HEK293T (cell line): ENCODE results near the gene FAM111A.

ENCODE experiments used
- CTCF ChIA-PET: fragments of 350-600 bp; formaldehyde crosslinking; extraction: SDS; loops from one replicate; lab custom pipeline; 2021; ENCODE audit warnings: antibody characterized with exemption, inconsistent platforms; lab: Yijun Ruan, JAX
- POLR2A ChIA-PET: fragments of 350-600 bp; formaldehyde crosslinking; extraction: SDS; loops from one replicate; lab custom pipeline; 2020; ENCODE audit warnings: antibody characterized with exemption, inconsistent platforms; lab: Yijun Ruan, JAX
- DNase-seq: peaks from one replicate; pipeline ENCODE4 v3.0.0; 2012; ENCODE audit warnings: mixed read lengths; ENCODE audit errors: extremely low spot score
- ARNT ChIP-seq: fragments of 450-650 bp; IDR thresholded peaks from 2 replicates; pipeline ENCODE4 v1.6.1; 2017; ENCODE audit warnings: mild to moderate bottlenecking
- BHLHE40 ChIP-seq: fragments of 450-650 bp; IDR thresholded peaks from 2 replicates; pipeline ENCODE4 v1.6.1; 2016; ENCODE audit warnings: mild to moderate bottlenecking, moderate library complexity, borderline replicate concordance
- CTBP1 ChIP-seq: fragments of 450-650 bp; IDR thresholded peaks from 2 replicates; pipeline ENCODE4 v1.6.1; 2016; ENCODE audit warnings: borderline replicate concordance
- ELF4 ChIP-seq: fragments of 450-650 bp; IDR thresholded peaks from 2 replicates; pipeline ENCODE4 v1.6.1; 2017; ENCODE audit warnings: antibody characterized with exemption
- FOXA1 ChIP-seq: fragments of 450-650 bp; IDR thresholded peaks from 2 replicates; pipeline ENCODE4 v1.6.1; 2016; ENCODE audit warnings: mild to moderate bottlenecking
- FOXK2 ChIP-seq: fragments of 450-650 bp; IDR thresholded peaks from 2 replicates; pipeline ENCODE4 v1.6.1; 2016; ENCODE audit warnings: mild to moderate bottlenecking
- FOXM1 ChIP-seq: fragments of 450-650 bp; IDR thresholded peaks from 2 replicates; pipeline ENCODE4 v1.6.1; 2017; ENCODE audit warnings: mild to moderate bottlenecking, borderline replicate concordance
- HDGF ChIP-seq: fragments of 450-650 bp; IDR thresholded peaks from 2 replicates; pipeline ENCODE4 v1.6.1; 2017; ENCODE audit warnings: antibody characterized with exemption, borderline replicate concordance
- L3MBTL2 ChIP-seq: fragments of 450-650 bp; conservative IDR thresholded peaks from 2 replicates; pipeline ENCODE4 v1.6.1; 2016; ENCODE audit warnings: mild to moderate bottlenecking
- LEF1 ChIP-seq: fragments of 450-650 bp; IDR thresholded peaks from 2 replicates; pipeline ENCODE4 v1.6.1; 2017; ENCODE audit warnings: mild to moderate bottlenecking, borderline replicate concordance
- NFRKB ChIP-seq: fragments of 450-650 bp; IDR thresholded peaks from 2 replicates; pipeline ENCODE4 v1.6.1; 2016; ENCODE audit warnings: mild to moderate bottlenecking, moderate library complexity
- SP1 ChIP-seq: fragments of 450-650 bp; IDR thresholded peaks from 2 replicates; pipeline ENCODE4 v1.6.1; 2017
- SUZ12 ChIP-seq: fragments of 450-650 bp; IDR thresholded peaks from 2 replicates; pipeline ENCODE4 v1.6.1; 2016; ENCODE audit warnings: mild to moderate bottlenecking
- TARDBP ChIP-seq: fragments of 450-650 bp; IDR thresholded peaks from 2 replicates; pipeline ENCODE4 v1.6.1; 2016
- ZNF384 ChIP-seq: fragments of 450-650 bp; IDR thresholded peaks from 2 replicates; pipeline ENCODE4 v1.6.1; 2016
- TF ChIP-seq, protein P1 (sequence below): fragments of 450-650 bp; IDR thresholded peaks from 2 replicates; pipeline ENCODE4 v1.6.1; 2016

FAM111A gene

DNA sequence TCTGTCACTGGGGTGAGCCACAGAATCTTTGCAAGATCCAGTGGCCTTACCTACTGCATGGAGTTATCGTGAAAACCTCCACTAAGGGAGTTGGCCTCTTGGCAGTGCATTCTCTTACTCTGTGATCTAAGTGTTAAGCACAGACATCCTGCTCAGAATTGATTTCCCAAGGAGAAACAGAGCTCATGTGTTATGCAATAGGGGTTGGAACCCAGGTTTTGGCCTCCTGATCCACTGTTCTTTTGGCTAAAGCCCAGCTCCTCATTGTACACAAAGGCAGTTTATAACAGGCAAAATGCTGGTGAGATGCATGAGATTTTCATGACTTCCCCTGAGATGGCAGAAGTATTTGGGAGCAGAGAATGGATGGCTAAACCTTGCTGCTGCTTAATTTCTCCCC is 41.1 kb downstream of the FAM111A start:
- DNase-seq: no peak
- ChIA-PET CTCF (no interaction called here), POLR2A (no interaction called here)
- TF ChIP-seq CTBP1 (no peak), ELF4 (no peak), FOXA1 (no peak), NFRKB (no peak), BHLHE40 (no peak), SUZ12 (no peak)

DNA sequence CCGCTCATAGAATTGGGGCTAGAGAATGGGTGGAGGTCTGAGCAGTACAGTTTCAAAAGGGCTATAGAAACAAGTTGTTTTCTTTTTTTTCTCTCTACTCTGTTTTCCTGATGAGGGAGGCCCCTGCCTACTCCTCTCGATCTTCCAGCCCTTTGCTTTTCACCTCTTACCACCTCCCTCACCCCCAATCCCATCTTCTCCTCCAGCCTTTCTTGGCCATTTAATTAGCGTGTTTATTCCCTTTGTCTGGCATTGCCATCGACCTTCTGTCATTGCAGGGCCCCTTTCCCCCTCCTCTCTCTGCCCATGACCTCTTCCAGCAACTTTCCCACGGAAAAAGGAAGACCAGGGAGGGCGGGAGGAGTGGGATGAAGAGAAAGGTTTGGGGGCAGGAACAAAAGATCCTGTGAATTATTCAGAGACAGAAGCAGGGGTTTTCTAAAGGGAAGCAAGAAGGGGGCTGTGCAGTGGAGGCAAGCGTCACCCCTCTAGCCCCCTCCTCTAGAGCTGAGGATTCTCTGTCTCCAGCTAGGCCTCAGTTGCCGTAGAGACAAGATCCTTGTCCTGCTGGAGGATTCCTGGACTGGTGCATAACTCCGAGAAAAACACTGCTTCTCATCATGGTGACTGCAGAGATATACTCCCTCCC is 42.2 kb downstream of the FAM111A start:
- TF ChIP-seq LEF1: no peak
- TF ChIP-seq, protein P1, sequence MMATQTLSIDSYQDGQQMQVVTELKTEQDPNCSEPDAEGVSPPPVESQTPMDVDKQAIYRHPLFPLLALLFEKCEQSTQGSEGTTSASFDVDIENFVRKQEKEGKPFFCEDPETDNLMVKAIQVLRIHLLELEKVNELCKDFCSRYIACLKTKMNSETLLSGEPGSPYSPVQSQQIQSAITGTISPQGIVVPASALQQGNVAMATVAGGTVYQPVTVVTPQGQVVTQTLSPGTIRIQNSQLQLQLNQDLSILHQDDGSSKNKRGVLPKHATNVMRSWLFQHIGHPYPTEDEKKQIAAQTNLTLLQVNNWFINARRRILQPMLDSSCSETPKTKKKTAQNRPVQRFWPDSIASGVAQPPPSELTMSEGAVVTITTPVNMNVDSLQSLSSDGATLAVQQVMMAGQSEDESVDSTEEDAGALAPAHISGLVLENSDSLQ: no peak
- no peak for TF ChIP-seq NFRKB
- TF ChIP-seq BHLHE40: no peak
- no peak for TF ChIP-seq ZNF384
- no peak for TF ChIP-seq TARDBP
- TF ChIP-seq FOXA1: no peak
- no peak for TF ChIP-seq L3MBTL2
- TF ChIP-seq ELF4: no peak
- no peak for TF ChIP-seq SUZ12
- TF ChIP-seq FOXK2: no peak
- TF ChIP-seq SP1: no peak
- TF ChIP-seq FOXM1: no peak
- TF ChIP-seq HDGF: no peak
- TF ChIP-seq CTBP1: no peak
- no peak for TF ChIP-seq ARNT
- no peak for DNase-seq
- ChIA-PET CTCF (interaction anchor here (2.4 kb wide), 1 partner anchor 13 kb away, joined by 13 read pairs; the partner anchor contains the start of gene DTX4), POLR2A (no interaction called here)

DNA sequence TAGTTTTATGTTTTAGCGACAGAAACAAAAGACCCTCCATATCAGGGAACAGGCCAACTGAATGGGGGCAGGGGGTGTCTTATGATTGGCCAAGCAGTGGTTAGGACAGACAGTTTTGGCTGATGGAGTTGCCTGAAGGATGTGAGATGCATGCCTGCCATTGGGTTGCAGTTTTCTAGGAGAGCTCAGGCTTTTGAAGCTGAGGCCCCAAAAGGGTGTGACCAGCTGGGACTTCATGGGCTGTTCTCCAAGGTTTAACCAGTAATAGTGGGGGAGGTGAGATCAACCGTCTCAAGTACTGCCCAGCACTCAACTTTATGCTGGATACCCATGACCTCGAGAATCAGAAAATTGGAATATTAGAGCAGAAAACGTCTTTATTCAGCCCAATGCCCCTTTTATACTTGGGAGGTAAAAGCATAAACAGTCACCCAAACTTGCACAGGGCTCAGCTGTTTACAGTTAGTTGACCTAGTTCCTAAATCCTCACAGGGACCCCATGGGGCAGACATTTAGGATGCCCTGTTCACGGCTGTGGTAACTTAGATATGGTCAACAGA is 42.8 kb downstream of the FAM111A start:
- POLR2A ChIA-PET: no interaction called here
- no peak for TF ChIP-seq ZNF384
- no peak for TF ChIP-seq ARNT
- no peak for TF ChIP-seq NFRKB
- TF ChIP-seq HDGF: no peak
- no peak for TF ChIP-seq FOXK2
- TF ChIP-seq CTBP1: no peak
- no peak for TF ChIP-seq FOXA1
- TF ChIP-seq SP1: no peak
- TF ChIP-seq FOXM1: no peak
- CTCF ChIA-PET: interaction anchor here (1.1 to 2.4 kb wide), 2 partner anchors 8 to 14 kb away, joined by 3 to 13 read pairs; partner anchors contain the start of gene DTX4
- DNase-seq: no peak

DNA sequence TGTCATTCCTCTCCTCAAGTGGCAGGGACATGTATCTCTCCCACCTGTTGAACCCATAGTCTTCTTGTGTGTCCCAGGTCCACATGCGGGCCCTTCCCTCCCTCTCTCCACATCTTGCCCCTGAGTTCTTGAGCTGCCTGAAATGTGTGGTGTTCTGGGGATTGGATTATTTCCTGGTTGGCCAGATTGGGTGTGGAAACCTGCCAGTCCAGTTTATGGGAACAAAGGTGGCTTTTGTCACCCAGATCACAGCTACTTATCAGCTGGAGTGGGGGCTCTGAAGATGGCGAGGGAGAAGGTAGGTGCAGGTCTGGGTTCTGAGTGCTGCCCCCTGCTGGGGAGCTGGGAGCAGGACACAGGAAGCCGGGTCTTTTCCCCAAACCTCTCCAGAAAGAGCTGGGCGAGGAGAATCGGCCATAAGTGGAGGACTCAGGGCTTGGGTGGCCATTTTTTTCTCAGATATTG is 43.5 kb downstream of the FAM111A start:
- peak; percentile 56 for DNase-seq
- ChIA-PET CTCF (interaction anchor here (0.6 to 2.4 kb wide), 7 partner anchors 9 to 232 kb away, joined by 3 to 13 read pairs (median 4); partner anchors contain the start of gene DTX4), POLR2A (no interaction called here)
- TF ChIP-seq LEF1 (no peak), BHLHE40 (no peak), ARNT (no peak), FOXA1 (no peak)

DNA sequence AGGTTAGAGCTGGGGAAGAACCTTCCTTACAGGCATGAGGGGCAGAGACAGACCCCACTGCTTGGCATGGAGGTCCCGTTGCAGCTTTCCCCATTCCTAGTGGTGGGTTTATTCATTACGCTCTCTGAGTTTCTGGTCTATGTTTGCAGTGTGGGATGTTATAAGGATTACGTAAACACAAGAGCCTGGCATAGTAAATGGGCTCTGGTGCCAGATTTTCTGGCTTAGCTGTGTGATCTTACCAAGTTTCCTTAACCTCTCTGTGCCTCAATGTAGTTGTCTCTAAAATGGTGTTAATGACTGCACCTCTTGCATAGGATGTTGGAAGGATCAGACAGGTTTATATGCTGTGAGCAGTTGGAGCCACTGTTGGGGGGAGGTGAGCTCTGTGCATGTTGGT is 44.4 kb downstream of the FAM111A start:
- no peak for DNase-seq
- ChIA-PET POLR2A (no interaction called here), CTCF (interaction anchor here (0.8 to 2.4 kb wide), 3 partner anchors 9 to 16 kb away, joined by 3 to 13 read pairs (median 6); partner anchors contain the start of gene DTX4)
- TF ChIP-seq SUZ12 (no peak), FOXA1 (no peak), NFRKB (no peak), ELF4 (no peak), BHLHE40 (no peak), LEF1 (no peak), SP1 (no peak), ARNT (no peak), L3MBTL2 (no peak), FOXM1 (no peak), ZNF384 (no peak), HDGF (no peak), TARDBP (no peak), FOXK2 (no peak), CTBP1 (no peak)
- TF ChIP-seq, protein P1: no peak

DNA sequence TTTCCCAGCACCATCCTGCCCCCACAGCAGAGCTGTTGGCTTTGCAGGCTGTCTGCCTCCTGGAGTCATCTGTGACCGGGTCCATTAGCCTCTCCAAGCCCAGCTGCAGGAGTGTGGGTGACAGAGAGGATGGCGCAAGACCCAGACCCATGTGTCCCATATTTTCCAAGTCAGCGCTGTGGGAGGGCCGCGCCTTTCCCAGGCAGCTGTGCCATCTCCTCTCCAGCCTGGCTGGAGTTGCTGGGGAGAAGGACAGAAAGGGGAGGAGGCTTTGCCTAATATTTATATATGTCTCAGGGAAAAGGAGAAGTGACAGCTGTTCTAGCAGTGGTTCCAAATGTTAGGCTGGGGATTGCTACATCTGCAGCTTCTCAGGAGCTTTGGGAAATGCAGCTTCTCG is 44.9 kb downstream of the FAM111A start:
- no peak for TF ChIP-seq SP1
- no peak for TF ChIP-seq FOXK2
- no peak for TF ChIP-seq HDGF
- TF ChIP-seq, protein P1: no peak
- TF ChIP-seq L3MBTL2: no peak
- no peak for TF ChIP-seq SUZ12
- no peak for TF ChIP-seq BHLHE40
- DNase-seq: no peak
- ChIA-PET CTCF (no interaction called here), POLR2A (no interaction called here)
